AG04450 (cell line): Measurements from ENCODE around the gene NAGPA. TPM values are rescaled to one million over a fixed set of nuclear protein-coding genes. Genes with fewer than 3 reads are reported as not detected.

Source experiments
- CTCF ChIA-PET: fragments of 300-600, 350-600 bp; formaldehyde crosslinking; extraction: SDS; loops from one replicate; lab custom pipeline; 2022; ENCODE audit warnings: antibody characterized with exemption, inconsistent platforms; lab: Charles Lee
- POLR2A ChIA-PET: fragments of 350-600 bp; formaldehyde crosslinking; extraction: SDS; loops from one replicate; lab custom pipeline; 2021; ENCODE audit warnings: antibody characterized with exemption, inconsistent platforms; lab: Yijun Ruan, JAX
- DNase-seq: peaks from one replicate; pipeline ENCODE4 v3.0.0-alpha.2; 2011; ENCODE audit warnings: low read depth, low spot score
- H3K27ac ChIP-seq: one replicate; pipeline ENCODE4 v1.5.1; 2012; ENCODE audit warnings: low read depth, low read length, control low read depth
- H3K27me3 ChIP-seq: one replicate; pipeline ENCODE4 v1.6.0; 2012; ENCODE audit warnings: low read length; ENCODE audit not compliant: control insufficient read depth, insufficient read depth
- H3K4me3 ChIP-seq: 2 replicates; pipeline ENCODE4 v1.5.1; 2011; ENCODE audit warnings: mild to moderate bottlenecking, low read depth, low read length, control low read depth
- H3K9me3 ChIP-seq: 2 replicates; pipeline ENCODE4 v1.5.1; 2012; ENCODE audit warnings: low read length; ENCODE audit not compliant: control insufficient read depth, insufficient read depth
- CTCF ChIP-seq: IDR thresholded peaks from 2 replicates; pipeline ENCODE4 v1.5.1; 2011; ENCODE audit warnings: low read depth, low read length, control low read depth, inconsistent platforms
- polyA plus RNA-seq: library from polyadenylated mRNA; depleted of rRNA; stranded (reverse); fragments of >200 nt; gene quantifications from 2 replicates; pipeline ENCODE4 v1.2.3, GENCODE V29; 2011

NAGPA gene
- polyA plus RNA-seq, 1 experiment = 7.9 TPM

GRCh38 chr16:4988647-4989046 is 45.1 kb downstream of the NAGPA start:
- CTCF ChIA-PET = no interaction called here
- peaks cover 34% of the 10 kb centered on the region for H3K27me3 ChIP-seq
- POLR2A ChIA-PET = no interaction called here
- H3K9me3 ChIP-seq = no peaks in the 10 kb centered on the region; the same call in none of the 2 replicates
- no peak overlapping the region for H3K27ac ChIP-seq
- no peak for DNase-seq
- no peak for TF ChIP-seq CTCF
- H3K4me3 ChIP-seq = no peak overlapping the region

- ChIA-PET POLR2A (no interaction called here), CTCF (no interaction called here)
- peaks cover 34% of the 10 kb centered on the region for H3K27me3 ChIP-seq
- no peak overlapping the region for H3K27ac ChIP-seq
- TF ChIP-seq CTCF = no peak
- no peak for DNase-seq
- H3K4me3 ChIP-seq = no peak overlapping the region
- H3K9me3 ChIP-seq = no peaks in the 10 kb centered on the region; the same call in none of the 2 replicates
Measured at GRCh38 chr16:4987580-4988374, 46.0 kb downstream of the NAGPA start.

- no peak for TF ChIP-seq CTCF
Measured at GRCh38 chr16:4987250-4987579, 46.5 kb downstream of the NAGPA start.

GRCh38 chr16:4984174-4984990 is 49.4 kb downstream of the NAGPA start:
- Histone ChIP-seq H3K4me3 (no peak overlapping the region), H3K9me3 (no peaks in the 10 kb centered on the region; the same call in none of the 2 replicates), H3K27ac (no peak overlapping the region), H3K27me3 (peaks cover 40% of the 10 kb centered on the region)
- no peak for TF ChIP-seq CTCF
- no peak for DNase-seq
- ChIA-PET POLR2A (no interaction called here), CTCF (no interaction called here)

More at GRCh38 chr16:4987250-4987579, 46.5 kb downstream of the NAGPA start:
- POLR2A ChIA-PET = no interaction called here
- CTCF ChIA-PET = no interaction called here
- DNase-seq = no peak
- H3K4me3 ChIP-seq = no peak overlapping the region
- no peaks in the 10 kb centered on the region; the same call in none of the 2 replicates for H3K9me3 ChIP-seq
- H3K27ac ChIP-seq = no peak overlapping the region
- peaks cover 39% of the 10 kb centered on the region for H3K27me3 ChIP-seq
